Stimulated activated CD8-positive, alpha-beta memory T cell treated with anti-CD3 and anti-CD28 coated beads, Interleukin-4, amount 100 ng/mL, for 4 hours (primary cell): ENCODE measurements around the gene MEIS2.

ENCODE experiments used
- DNase-seq, 2 donors: peaks; one replicate each; pipeline ENCODE4 v3.0.0-alpha.2; 2020; ENCODE audit warnings: low read depth in 2 of 2, low spot score in 1 of 2

MEIS2 gene

DNA sequence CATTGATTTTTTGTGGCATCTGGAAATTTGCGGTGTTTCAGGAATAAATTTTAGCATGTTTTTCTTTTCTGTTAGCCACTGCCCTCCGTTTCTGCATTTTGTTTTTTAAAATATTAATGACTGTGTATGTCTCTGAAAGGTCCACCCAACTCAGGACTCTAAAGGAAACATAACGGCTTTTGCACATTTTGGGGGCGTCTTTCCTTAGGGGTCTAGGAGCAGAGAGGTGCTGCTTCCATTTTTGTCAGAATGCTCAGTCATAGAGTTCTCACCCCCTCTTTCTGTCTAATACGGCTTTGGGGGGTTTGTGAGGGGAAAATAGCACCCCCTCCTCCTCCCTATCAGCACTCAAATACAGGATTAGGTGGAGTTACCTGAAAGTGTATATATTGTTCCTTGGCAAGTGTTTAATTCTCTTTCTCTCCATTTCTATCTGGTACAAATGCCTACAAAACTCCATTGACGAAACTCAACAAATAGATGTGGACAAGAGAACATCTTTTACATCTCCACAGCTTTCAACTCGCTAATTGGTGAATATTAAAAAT, 219.4 kb downstream of the MEIS2 start:
- DNase-seq, result no peak

GRCh38 chr15:36880224-36880912, 220.0 kb downstream of the MEIS2 start:
- DNase-seq, result no peak

DNA sequence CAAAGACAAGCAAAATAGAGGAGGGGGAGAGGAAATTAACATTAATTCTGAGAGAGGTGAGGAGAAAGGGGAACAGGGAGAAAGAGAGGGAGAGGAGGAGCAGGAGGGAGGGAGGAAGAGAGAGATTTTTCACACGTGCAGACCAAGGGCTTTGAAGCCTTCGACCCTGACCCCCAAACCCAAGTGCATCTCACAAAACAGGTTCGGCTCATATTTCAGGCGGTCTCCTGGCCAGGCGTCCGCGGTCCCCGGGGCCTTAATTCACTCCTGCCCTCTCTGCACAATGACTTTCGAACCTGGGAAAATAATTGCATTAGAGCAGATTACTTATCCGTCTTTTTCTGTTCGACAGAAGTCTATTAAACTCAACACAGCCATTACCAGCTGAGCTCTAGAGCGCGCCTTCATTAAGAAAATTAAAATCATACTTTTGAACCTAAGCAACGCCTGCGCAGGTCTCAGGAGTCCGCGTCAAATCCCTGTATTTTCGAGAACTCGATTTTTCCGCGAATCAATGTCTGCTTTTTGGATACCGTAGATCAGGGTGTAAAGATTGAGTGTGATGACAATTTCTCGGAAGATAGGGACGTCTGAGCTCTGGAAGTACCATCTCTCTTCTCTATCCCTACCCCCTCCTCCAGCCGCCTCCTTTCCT, 220.7 kb downstream of the MEIS2 start:
- DNase-seq, result no peak

DNA sequence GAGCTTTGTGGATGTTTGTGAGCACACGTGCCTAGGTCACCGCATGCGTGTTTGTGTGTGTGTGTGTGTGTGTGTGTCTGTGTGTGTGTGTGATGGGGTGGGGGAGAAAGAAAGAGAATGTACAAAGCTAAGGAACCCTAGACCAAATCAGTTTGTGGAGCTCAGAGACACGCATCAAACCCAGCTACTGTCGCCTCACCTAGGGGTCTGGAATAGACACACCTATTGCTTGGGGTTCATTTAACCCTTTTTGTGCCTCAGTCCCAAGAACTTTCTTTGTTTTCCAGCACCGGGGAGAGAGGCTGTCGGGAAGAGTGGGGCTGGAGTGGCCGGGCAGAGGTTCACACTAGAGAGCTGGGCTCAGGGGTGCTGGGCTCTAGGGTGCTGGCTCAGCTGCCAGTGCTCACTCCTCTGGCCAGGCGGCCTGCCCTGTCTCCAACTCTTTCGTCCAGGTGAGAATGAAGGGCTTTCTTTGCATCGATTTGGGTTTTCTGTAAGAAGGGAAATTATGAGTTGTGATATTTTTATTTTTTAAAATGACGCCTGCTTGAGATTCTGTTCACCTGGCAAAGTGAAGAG, 221.6 kb downstream of the MEIS2 start:
- no peak for DNase-seq

GRCh38 chr15:36877796-36878683, 222.3 kb downstream of the MEIS2 start:
- DNase-seq, result no peak

- no peak for DNase-seq
These were observed 223.1 kb downstream of the MEIS2 start for GRCh38 chr15:36877294-36877693.

DNA sequence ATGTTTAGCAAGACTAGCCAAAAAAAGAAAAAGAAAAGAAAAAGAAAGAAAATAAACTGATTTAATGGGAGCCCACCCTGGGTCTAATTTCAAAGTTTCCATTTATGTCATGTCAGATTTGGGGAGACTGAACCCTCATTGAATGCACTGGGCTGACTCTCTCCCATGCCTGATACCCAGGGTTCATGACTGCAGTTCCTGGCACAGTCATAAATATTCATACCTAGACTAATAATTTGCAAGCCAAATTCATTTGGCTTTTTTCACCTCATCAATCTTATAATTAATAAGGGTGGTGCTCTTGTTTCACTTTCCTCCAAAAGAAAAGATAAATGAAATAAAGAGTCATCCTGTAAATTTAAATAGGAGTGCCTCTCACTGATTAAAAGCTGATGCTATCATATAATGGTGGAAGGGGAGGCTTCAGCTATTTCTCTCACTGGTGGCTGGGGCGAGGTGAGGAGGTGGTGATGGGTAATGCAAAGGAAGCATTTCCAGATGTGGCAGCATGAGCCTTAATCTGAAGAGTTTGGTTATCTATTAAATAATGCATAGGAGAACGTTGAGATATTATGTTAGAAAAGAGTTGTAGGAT, 224.5 kb downstream of the MEIS2 start:
- no peak for DNase-seq

GRCh38 chr15:36874930-36875329, 225.4 kb downstream of the MEIS2 start:
- no peak for DNase-seq

- no peak for DNase-seq
These were observed 232.9 kb downstream of the MEIS2 start for GRCh38 chr15:36867436-36867835.

- DNase-seq, result no peak
These were observed 233.5 kb downstream of the MEIS2 start for GRCh38 chr15:36866896-36867295.

GRCh38 chr15:36863570-36863969, 236.8 kb downstream of the MEIS2 start:
- no peak for DNase-seq

GRCh38 chr15:36860792-36861191, 239.6 kb downstream of the MEIS2 start:
- no peak for DNase-seq

DNA sequence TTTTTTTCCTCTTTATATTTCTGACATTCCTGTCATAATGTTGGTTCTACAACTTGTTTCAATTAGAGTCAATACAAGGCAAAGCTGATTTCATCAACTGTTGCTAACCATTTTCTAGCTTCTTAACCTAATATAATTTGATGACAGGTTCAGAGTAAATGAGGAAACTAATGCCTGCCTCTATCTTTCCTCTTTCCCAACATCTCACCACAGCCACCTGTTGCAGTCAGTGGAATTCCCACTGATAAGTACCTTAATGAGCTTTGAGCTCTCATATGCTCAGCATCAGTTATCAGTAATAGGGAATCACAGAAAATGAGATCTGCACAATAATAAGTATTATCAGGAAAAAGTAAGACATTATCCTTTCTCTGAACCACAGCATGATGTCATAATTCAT, 241.9 kb downstream of the MEIS2 start:
- no peak for DNase-seq

DNA sequence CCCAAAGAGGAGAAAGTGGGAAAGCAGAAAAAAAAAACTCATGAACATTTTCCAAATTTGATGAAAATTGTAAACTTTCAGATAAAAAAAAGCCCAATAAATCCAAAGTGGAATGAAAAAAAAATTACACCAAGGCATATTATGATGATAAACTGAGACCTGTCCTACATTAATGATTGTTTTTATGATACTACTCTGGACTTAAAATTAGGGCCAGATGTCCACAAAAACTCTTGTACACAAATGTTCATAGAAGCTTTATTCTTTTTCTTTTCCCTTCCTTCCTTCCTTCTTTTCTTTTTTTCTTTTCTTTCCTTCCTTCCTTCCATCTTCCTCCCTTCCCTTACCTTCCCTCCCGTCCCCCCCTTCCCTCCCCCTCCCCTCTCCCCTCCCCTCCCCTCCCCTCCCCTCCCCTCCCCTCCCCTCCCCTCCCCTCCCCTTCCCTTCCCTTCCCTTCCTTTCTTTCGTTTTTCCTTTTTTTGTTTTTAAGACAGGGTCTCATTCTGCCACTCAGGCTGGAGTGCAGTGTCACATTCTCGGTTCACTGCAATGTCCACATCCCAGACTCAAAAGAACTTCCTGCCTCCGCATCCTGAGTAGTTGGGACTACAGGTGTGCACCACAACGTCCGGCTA, 243.9 kb downstream of the MEIS2 start:
- DNase-seq, result no peak

DNA sequence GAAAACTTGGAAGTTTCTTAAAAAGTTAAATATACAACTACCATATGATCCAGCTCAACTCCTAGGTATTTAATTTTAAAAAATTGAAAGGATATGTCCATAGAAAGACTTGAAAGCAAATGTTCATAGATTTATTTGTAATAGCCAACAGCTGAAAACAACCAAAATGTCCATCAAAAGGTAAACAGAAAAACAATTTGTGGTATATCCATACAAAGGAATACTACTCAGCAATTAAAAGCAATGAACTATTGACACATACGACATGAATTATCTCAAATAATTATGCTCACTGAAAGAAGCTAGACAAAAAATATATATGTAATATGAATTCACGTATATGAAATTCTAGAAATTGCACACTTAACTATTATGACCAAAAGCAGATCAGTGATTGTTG, 249.5 kb downstream of the MEIS2 start:
- DNase-seq, result no peak

GRCh38 chr15:36845270-36845669, 255.1 kb downstream of the MEIS2 start:
- no peak for DNase-seq

DNA sequence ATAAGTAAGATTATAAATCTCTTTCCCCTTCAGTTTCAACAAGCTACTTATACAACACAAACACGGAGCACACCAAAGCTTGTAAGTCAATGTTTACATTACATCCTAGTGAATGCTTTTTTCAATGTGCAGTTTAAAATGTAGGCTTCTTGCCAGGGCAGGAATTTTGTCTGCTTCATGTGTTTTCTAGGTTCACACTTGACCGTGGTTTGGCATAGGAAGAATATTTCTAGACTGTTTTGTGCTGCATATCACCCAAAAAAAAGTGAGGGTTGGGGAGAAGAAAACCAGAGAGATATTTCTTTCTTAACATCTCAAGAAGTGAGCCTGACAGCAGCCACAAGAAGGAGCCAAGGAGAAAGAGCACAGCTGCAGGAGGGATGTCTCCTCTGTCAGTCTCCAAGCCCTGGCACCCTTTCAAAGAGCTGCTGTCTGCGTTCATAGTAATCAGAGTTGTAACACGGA, 255.8 kb downstream of the MEIS2 start:
- DNase-seq, result no peak

- no peak for DNase-seq
These were observed 256.5 kb downstream of the MEIS2 start for GRCh38 chr15:36843822-36844221.

GRCh38 chr15:36841193-36841592, 259.2 kb downstream of the MEIS2 start:
- DNase-seq, result no peak
